ENCODE measurements around the gene NFXL1. TPM values are rescaled to one million over a fixed set of nuclear protein-coding genes. Genes with fewer than 3 reads are reported as not detected.

NFXL1 gene
- total RNA-seq, 1 experiment from 2014 or later: 10.7 TPM

Other genes starting within 250 kb of the NFXL1 start
- 0.07 and 0.48 TPM in 2 replicates for gene CORIN, start 76.5 kb downstream of the NFXL1 start, total RNA-seq (2014; rRNA removed; shearing (Covaris generic))
- 0.10 and 0.18 TPM in 2 replicates for gene CNGA1, start 102.1 kb upstream of the NFXL1 start, total RNA-seq (2014; rRNA removed; shearing (Covaris generic))
- gene NIPAL1, start 102.2 kb upstream of the NFXL1 start, total RNA-seq (2014; rRNA removed; shearing (Covaris generic)): 1.7 and 2.5 TPM in 2 replicates
- gene TXK, start 219.7 kb upstream of the NFXL1 start, total RNA-seq (2014; rRNA removed; shearing (Covaris generic)): not detected in 2 replicates